GM18502 (cell line): Measurements from ENCODE around the gene GPRIN2.
"Not testable (repeated sequence)": the region's sequence is repeated elsewhere in the genome, so short reads cannot be mapped to it uniquely, and the experiment has no call there.

Source experiments
- ATAC-seq: cut with Tn5 transposase; IDR thresholded peaks from one replicate; pipeline ENCODE4 v1.9.1; 2021; ENCODE audit warnings: mild to moderate bottlenecking; ENCODE audit not compliant: unreplicated experiment, poor library complexity

Gene GPRIN2

GRCh38 chr10:46523119-46523961 is 33.1 kb downstream of the GPRIN2 start:
- ATAC-seq: no peak

DNA sequence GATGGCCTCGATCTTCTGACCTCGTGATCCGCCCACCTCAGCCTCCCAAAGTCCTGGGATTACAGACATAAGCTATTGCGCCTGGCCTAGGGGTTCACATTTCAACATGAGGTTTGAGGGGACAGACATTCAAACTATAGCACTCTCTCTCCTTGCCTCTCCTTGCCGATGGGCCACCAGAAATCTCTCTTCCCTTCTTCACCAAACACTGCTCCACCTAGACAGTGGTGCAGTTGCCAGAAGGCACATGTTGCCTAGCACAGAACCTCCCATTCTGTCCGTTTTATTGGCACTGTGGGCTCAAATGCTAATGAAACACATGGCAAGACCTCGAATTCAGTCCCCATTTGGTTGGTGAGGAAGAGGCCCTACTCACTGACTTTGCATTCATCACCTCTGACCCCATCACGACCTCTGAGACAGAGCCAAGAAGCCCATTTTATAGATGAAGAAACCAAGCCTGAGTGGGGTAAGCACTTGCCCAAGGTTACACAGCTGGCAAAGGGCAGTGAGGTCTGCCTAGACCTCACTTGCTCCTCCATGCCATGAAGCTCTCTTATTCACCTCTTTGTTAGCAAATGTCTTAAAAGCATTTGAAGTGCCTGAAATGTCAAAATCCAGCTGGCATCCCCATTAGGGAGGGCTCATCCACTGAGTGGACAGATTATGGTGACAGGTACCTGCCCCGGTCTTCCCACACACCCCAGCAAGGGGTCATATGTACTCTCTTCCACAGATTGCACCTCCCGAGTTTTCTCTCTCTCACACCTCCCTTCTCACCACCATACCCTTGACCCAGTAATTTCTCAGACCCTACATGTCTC is 34.0 kb downstream of the GPRIN2 start:
- no peak for ATAC-seq

- no peak for ATAC-seq
These were observed 35.5 kb downstream of the GPRIN2 start for GRCh38 chr10:46520941-46521340.

DNA sequence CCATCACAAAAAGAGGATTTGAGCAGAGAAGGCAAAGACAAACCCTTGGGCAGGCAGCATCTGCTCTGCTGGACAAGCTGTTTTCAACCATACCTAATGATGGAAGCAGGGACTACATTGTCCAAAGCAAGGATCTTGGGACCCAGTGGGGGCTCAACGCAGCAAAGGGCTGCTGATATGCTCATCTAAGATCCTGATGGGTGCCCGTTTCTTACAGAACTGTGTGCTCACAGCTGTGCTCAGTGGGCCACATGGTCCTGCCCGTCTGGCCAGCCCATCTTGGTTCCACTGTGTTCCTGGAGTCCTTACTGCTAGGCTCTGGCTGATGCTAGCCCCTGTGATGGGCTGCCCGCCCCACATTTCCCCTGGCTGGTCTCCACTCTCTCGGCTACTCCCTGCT is 36.1 kb downstream of the GPRIN2 start:
- ATAC-seq: no peak

- no peak for ATAC-seq
These were observed 38.3 kb downstream of the GPRIN2 start for GRCh38 chr10:46518028-46518725.

DNA sequence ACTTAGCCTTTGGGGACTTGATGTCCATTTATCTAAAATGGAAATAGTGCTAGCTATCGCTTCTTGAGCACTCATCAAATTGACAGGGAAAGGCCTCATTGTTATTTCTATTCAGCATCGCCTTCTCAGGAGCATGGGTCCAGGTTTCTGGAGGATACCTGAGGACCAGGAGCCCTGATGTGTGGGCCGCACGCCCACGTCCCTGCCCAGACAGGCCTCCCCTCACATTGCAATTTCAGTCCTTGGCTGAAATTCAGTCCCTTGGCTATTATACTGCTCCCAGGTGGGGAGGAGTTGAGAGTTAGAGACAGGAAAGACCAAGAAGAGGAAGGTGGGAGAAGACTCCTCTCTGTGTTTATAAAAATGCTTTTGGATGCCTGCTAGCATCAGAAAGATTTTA is 38.9 kb downstream of the GPRIN2 start:
- no peak for ATAC-seq

GRCh38 chr10:46516660-46517416 is 39.6 kb downstream of the GPRIN2 start:
- ATAC-seq: no peak

DNA sequence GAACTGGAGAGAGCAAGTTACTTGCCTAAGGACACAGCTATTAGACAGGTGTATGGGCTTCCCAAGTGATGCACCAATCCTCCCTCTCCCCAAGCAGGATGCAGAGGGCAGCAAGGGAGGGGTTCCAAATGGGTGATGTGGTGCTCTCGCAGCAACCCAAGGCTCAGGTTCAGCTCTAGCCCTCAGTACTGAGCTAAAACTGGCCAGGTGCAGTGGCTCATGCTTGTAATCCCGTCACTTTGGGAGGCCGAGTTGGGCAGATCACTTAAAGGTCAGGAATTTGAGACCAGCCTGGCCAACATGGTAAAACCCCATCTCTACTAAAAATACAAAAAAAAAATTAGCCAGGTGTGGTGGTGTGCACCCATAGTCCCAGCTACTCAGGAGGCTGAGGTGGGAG is 40.7 kb downstream of the GPRIN2 start:
- no peak for ATAC-seq

DNA sequence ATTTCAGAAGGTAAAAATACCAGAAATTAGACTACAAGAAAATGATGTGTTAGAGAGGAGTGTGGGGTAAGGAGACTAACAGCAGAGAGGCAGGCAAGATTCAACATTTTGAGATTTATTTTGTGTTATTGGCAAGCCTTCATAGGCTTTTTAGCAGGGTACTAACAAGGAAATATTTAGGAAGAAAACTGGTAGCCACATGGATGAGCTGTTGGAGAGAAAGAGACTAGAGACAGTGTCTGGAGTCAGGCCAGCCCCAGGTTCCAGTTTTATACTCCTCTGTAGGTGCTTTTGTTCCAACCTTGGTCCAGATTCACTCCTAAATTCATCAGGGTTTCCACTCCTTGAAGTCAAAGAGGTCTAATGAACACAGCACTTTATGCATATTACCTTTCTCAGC is 41.1 kb downstream of the GPRIN2 start:
- no peak for ATAC-seq

DNA sequence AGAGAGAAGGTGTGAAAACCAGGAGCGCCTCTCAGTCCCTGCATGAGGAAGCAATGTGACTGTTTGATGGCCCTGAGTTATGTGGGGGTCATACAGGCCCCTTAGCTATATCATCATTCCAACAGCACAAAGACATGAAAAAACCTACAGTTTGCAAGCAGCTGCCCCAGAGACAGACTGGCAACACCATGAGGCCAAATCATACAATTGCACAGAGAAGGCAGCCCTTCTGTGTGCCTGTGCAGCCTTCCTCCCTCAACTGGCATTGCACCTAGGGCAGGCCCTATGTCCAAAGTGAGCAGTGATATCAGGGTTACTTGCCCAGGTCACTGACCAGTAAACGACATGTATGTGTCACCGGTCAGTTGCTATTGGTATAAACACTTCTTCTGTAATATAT is 41.6 kb downstream of the GPRIN2 start:
- no peak for ATAC-seq

DNA sequence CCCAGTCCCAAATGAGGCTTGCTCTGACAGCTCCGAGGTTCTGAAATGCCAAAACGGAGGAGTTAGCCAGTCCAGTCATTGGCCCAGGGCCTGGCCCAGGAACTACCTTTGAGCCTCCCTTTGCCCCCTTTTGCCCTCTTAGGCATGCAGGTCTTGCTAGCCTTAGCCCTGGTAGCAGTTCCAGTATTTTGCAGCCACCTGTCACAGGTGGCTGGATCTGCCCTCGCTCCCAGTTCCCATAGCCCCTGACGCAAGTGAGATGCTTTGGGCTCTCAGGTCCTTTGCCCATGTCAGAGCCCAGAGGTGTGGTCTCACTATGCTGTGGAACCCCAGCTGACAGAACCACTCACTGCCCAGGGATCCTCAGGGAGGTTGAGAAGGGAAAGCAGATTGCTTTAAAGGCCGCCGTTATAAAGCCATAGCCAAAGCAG is 42.0 kb downstream of the GPRIN2 start:
- ATAC-seq: no peak

DNA sequence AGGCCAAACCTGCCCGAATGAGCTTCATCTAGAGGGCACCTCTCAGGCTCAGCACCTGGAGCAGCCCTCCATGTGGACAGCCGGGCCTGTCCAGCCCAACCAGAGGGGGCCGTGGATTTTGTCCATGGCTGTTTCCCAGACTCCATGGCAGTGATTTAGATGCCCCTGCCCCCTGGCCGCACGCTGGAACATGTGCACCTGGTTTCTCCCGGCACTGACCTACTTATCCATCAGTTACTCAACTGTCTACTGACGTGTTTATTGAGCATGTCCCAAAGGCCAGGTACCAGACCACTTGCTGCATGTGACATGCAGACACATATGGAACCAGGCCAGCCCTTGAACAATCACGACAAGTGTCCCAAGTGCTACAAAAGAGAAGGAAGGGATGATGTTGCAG is 43.1 kb downstream of the GPRIN2 start:
- ATAC-seq: not testable (repeated sequence)

- not testable (repeated sequence) for ATAC-seq
These were observed 43.7 kb downstream of the GPRIN2 start for GRCh38 chr10:46512725-46513124.

DNA sequence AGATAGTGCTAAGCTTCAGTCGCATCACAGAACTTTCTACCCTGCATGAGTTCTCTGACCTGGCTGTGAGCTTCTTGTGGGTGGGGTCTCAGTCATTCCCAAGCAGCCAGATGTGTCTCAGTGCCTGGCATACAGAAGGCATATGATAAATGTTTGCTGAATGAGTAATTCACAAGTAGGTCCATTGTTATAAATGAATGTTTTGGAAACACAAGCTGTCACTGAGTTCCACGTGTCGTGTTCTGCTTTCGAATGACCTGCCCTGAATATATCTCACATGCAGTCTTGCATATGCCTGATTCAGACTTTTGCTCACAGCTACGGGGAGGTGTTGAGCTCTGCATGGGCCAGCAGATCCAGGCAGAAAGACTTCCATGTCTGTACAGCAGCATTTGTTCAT is 44.5 kb downstream of the GPRIN2 start:
- not testable (repeated sequence) for ATAC-seq
